ENCODE measurements around the gene SEMA5B. TPM values are rescaled to one million over a fixed set of nuclear protein-coding genes. Genes with fewer than 3 reads are reported as not detected.

Gene SEMA5B
- total RNA-seq, 2 donors from 2014 or later, result 0.09 to 2.9 TPM

Other genes with a start within 250 kb of the SEMA5B start
- gene HSPBAP1, start 233.9 kb downstream of the SEMA5B start, total RNA-seq, result 1 to 10 TPM; 4.1 to 9.3 TPM
- gene SLC49A4, start 232.7 kb downstream of the SEMA5B start, total RNA-seq, result 10 to 100 TPM; 26.7 to 34.7 TPM
- 10 to 100 TPM; 67.9 to 75.9 TPM for gene PDIA5, start 39.3 kb upstream of the SEMA5B start, total RNA-seq
- gene SEC22A, start 174.2 kb upstream of the SEMA5B start, total RNA-seq, result 10 to 100 TPM; 26.8 to 34.9 TPM